Panc1 (cell line): ENCODE measurements around the gene IL1R2. TPM values are rescaled to one million over a fixed set of nuclear protein-coding genes. Genes with fewer than 3 reads are reported as not detected.

ENCODE experiments used
- ATAC-seq: fragments of 200-7000 bp; cut with Tn5 transposase; 2 replicates; pipeline ENCODE4 v1.9.1; 2020; ENCODE audit warnings: mild to moderate bottlenecking, moderate library complexity
- BruUV-seq: library from RNA; stranded (reverse); fragments of 400-500 nt; replicated peaks from 2 replicates; lab custom pipeline; 2021; lab: Mats Ljungman, UMichigan
- CTCF ChIA-PET: fragments of 300-600 bp; sonication (Branson Sonifier 250); formaldehyde crosslinking; loops from one replicate; lab custom pipeline; 2022; ENCODE audit warnings: antibody characterized with exemption; lab: Charles Lee
- POLR2A ChIA-PET: fragments of 300-600 bp; sonication (Branson Sonifier 250); formaldehyde crosslinking; loops from one replicate; lab custom pipeline; 2022; ENCODE audit warnings: antibody characterized with exemption; lab: Charles Lee
- DNase-seq: peaks from one replicate; pipeline ENCODE4 v3.0.0-alpha.2; 2010; ENCODE audit warnings: low read depth, low spot score
- H3K27ac ChIP-seq: 2 replicates; pipeline ENCODE4 v1.5.1; 2011; ENCODE audit warnings: mild to moderate bottlenecking, low read length, inconsistent platforms
- H3K27me3 ChIP-seq: fragments of 200-500 bp; sonication (Bioruptor generic); 2 replicates; pipeline ENCODE4 v1.6.0; 2014; ENCODE audit warnings: low read length, inconsistent platforms; ENCODE audit not compliant: control insufficient read depth, insufficient read depth
- H3K36me3 ChIP-seq: fragments of 200-500 bp; sonication (Bioruptor generic); 2 replicates; pipeline ENCODE4 v1.5.1; 2014; ENCODE audit warnings: inconsistent platforms, mild to moderate bottlenecking, low read length, moderate library complexity; ENCODE audit not compliant: control insufficient read depth, insufficient read depth
- H3K4me1 ChIP-seq: 2 replicates; pipeline ENCODE4 v1.5.1; 2011; ENCODE audit warnings: inconsistent platforms, mild to moderate bottlenecking, low read length, moderate library complexity; ENCODE audit not compliant: control insufficient read depth, insufficient read depth
- H3K4me3 ChIP-seq, 2 experiments: 2 replicates each; pipeline ENCODE4 v1.5.1; 2011 to 2012; ENCODE audit warnings: low read depth in 2 of 2, low read length in 2 of 2, mild to moderate bottlenecking in 2 of 2, inconsistent platforms in 1 of 2, moderate library complexity in 1 of 2
- H3K9me3 ChIP-seq: fragments of 200-500 bp; sonication (Bioruptor generic); 2 replicates; pipeline ENCODE4 v1.5.1; 2014; ENCODE audit warnings: low read depth, mild to moderate bottlenecking, inconsistent platforms, low read length, moderate library complexity; ENCODE audit not compliant: control insufficient read depth, insufficient read depth
- POLR2AphosphoS5 ChIP-seq: IDR thresholded peaks from 2 replicates; pipeline ENCODE4 v1.6.1; 2012; ENCODE audit warnings: mild to moderate bottlenecking, low read depth, low read length, moderate library complexity
- REST ChIP-seq, 2 experiments: IDR thresholded peaks; 2 replicates each; pipeline ENCODE4 v1.6.1; 2011 to 2012; ENCODE audit warnings: low read depth in 2 of 2, control low read depth in 1 of 2, low read length in 1 of 2, mild to moderate bottlenecking in 1 of 2, moderate library complexity in 1 of 2; ENCODE audit not compliant: insufficient read depth in 1 of 2
- SIN3A ChIP-seq: IDR thresholded peaks from 2 replicates; pipeline ENCODE4 v1.6.1; 2012; ENCODE audit warnings: low read depth, mild to moderate bottlenecking, low read length, moderate library complexity, borderline replicate concordance; ENCODE audit not compliant: insufficient read depth
- TCF7L2 ChIP-seq: IDR thresholded peaks from 2 replicates; pipeline ENCODE4 v1.6.1; 2011; ENCODE audit warnings: mild to moderate bottlenecking, low read depth, low read length, inconsistent platforms
- in situ Hi-C: cut with HindIII; loops from 2 replicates; pipeline ENCODE4 v1.10.0; 2016; ENCODE audit warnings: low sequenced_read_pairs, low pct_unique_long_range_greater_than_20kb
- intact Hi-C: fragments of 100-400 bp; cut with micrococcal nuclease; formaldehyde crosslinking; loops from one replicate; pipeline ENCODE4 v1.10.0; 2022; ENCODE audit not compliant: unreplicated experiment
- total RNA-seq: library from RNA; stranded (reverse); gene quantifications from one replicate; pipeline ENCODE4 v1.2.1, GENCODE V29; 2021; ENCODE audit not compliant: unreplicated experiment
- TF ChIP-seq, protein P1 (sequence below): fragments of 450-650 bp; IDR thresholded peaks from 2 replicates; pipeline ENCODE4 v1.5.1; 2017; ENCODE audit warnings: mild to moderate bottlenecking

IL1R2 gene
- total RNA-seq, 1 experiment from 2014 or later, result 0.15 TPM

DNA sequence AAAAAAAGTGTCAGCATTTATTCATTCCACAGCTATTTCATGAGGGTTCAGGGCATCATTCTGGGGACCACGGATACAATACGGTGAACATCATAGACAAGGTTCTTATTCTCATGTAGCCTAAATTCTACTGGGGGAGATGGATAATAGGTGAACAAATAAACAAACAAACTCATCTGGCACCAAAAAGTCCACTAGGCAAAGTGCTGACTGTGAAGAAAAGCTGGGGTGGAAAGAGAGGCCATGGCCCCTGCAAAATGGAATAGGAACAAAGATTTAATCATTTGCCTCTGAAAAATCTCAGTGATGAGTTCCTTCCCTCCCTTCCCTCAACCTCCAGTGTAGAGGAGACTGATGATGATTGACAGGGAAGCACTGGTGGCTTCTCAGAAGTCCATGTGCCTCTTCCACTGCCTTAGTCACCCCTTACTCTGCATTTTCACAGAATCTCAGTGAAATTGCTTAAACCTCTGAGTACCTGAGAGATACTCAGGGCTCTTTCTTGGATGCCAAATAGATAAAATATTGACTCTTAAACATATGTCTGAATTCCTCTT, 81.5 kb downstream of the IL1R2 start:
- Histone ChIP-seq H3K36me3 (no peaks in the 10 kb centered on the region), H3K4me1 (no peaks in the 10 kb centered on the region), H3K4me3 (no peak overlapping the region), H3K27ac (no peak overlapping the region), H3K9me3 (no peaks in the 10 kb centered on the region), H3K27me3 (no peaks in the 10 kb centered on the region)
- intact Hi-C loops, result no loop called here
- no peak for TF ChIP-seq SIN3A
- TF ChIP-seq POLR2AphosphoS5, result no peak
- TF ChIP-seq REST (IDR thresholded peaks at IDR 0.05; ENCODE audit: insufficient read depth in 1 of 2, low read depth in 2 of 2, low read length in 1 of 2), result no peak
- TF ChIP-seq, protein P1, sequence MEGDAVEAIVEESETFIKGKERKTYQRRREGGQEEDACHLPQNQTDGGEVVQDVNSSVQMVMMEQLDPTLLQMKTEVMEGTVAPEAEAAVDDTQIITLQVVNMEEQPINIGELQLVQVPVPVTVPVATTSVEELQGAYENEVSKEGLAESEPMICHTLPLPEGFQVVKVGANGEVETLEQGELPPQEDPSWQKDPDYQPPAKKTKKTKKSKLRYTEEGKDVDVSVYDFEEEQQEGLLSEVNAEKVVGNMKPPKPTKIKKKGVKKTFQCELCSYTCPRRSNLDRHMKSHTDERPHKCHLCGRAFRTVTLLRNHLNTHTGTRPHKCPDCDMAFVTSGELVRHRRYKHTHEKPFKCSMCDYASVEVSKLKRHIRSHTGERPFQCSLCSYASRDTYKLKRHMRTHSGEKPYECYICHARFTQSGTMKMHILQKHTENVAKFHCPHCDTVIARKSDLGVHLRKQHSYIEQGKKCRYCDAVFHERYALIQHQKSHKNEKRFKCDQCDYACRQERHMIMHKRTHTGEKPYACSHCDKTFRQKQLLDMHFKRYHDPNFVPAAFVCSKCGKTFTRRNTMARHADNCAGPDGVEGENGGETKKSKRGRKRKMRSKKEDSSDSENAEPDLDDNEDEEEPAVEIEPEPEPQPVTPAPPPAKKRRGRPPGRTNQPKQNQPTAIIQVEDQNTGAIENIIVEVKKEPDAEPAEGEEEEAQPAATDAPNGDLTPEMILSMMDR, result no peak
- no peak for TF ChIP-seq TCF7L2
- POLR2A ChIA-PET, result no interaction called here
- no peak for DNase-seq
- CTCF ChIA-PET, result interaction anchor here (1.0 kb wide), 1 partner anchor 53 kb away, joined by 3 read pairs; no protein-coding TSS in a partner anchor
- in situ Hi-C loops, result no loop called here
- BruUV-seq, result no TSS peak
- no peak for ATAC-seq

DNA sequence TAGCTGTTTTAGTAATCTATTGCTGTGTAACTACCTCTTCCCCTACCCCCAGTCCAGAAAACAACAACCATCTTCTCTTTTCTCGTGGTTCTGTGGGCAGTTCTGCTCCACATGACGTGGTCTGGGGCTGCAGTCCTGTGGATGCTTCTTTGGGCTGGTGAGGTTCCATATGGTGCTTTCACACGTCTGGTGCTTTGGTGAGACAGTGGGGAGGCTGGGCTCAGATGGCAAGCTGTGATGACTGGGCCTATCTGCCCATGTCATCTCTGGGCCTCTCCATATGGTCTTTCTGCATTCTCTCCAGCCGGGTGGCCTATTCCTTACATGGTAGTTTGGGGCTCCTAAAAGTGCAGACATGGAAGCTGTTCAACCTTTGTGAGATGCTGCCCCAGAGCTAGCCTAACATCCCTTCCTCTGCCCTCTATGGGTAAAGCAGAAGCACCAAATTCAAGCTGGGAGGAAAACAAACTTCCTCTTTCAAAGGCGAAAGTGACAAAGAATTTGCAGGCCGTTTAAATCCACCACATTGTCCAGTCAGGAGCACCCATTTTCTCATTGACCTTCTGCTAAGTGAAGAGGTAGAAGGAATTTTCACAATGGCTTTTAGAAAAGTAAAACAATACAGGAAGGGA, 82.5 kb downstream of the IL1R2 start:
- Histone ChIP-seq H3K36me3 (no peaks in the 10 kb centered on the region), H3K4me1 (no peaks in the 10 kb centered on the region), H3K27me3 (no peaks in the 10 kb centered on the region), H3K4me3 (no peak overlapping the region), H3K27ac (no peak overlapping the region), H3K9me3 (no peaks in the 10 kb centered on the region)
- POLR2A ChIA-PET, result no interaction called here
- ATAC-seq (no peak), DNase-seq (no peak)
- in situ Hi-C loops (no loop called here), intact Hi-C loops (no loop called here)
- TF ChIP-seq, protein P1, result no peak
- TF ChIP-seq TCF7L2 (no peak), POLR2AphosphoS5 (no peak), REST (IDR thresholded peaks at IDR 0.05; ENCODE audit: insufficient read depth in 1 of 2, low read depth in 2 of 2, low read length in 1 of 2) (no peak), SIN3A (no peak)
- BruUV-seq, result no TSS peak
- CTCF ChIA-PET, result interaction anchor here (1.0 kb wide), 1 partner anchor 54 kb away, joined by 3 read pairs; no protein-coding TSS in a partner anchor
